ENCODE results near the gene ITCH. TPM values are rescaled to one million over a fixed set of nuclear protein-coding genes. Genes with fewer than 3 reads are reported as not detected.
A peak's percentile ranks its signal among the peaks of the same experiment; 100 is the strongest.

ITCH gene
- total and polyA plus RNA-seq, 9 of the 15 experiments (the other 6 are each of a cell fraction or from before 2014, with no cell fraction given) = 7.5 to 53.0 (median 22.9) TPM

- TF ChIP-seq THRA (IDR thresholded peaks at IDR 0.05) (no peak), HNRNPLL (IDR thresholded peaks at IDR 0.05; ENCODE audit: low read depth, low read length, poor library complexity, severe bottlenecking) (no peak), ZNF263 (CRISPR knock-in tag; IDR thresholded peaks at IDR 0.05; ENCODE audit: borderline replicate concordance) (0 out of 2 replicates have a peak, but pooled peaks have one; percentile 24), PKNOX1 (IDR thresholded peaks at IDR 0.05) (peak; percentile 27; the same call in 1 of the 2 replicates), SMC3 (conservative IDR thresholded peaks at IDR 0.05; ENCODE audit: insufficient read depth, low read depth, low read length) (0 out of 2 replicates have a peak, but pooled peaks have one; percentile 26)
Measured at GRCh38 chr20:34536798-34537394, 173.8 kb downstream of the ITCH start (continued).

DNA sequence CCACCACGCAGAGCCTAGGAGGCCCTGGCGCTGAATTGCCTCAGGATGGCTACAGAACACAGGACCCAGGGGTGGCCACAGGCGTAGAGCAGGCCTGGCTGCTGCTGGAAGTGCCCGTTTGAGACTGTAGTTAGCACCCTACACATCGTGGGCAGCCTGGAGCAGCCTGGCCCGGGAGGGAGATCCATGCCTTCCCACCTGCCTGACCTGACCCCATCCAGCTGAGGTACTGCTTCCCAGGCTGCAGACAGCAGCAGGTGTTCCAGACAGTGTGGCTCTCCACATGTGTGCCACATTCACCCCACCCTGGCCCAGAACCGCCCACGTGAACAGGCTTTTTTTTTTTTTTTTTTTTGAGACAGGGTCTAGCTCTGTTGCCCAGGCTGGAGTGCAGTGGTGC is 174.6 kb downstream of the ITCH start:
- Histone ChIP-seq H3K9me1 (ENCODE audit: control insufficient read depth, insufficient read depth, low read length) (no peaks in the 10 kb centered on the region), H3K4me2 (ENCODE audit: insufficient read depth, low read length) (no peak overlapping the region), H3K79me2 (ENCODE audit: control insufficient read depth, insufficient read depth, low read length) (no peaks in the 10 kb centered on the region), H3K27me3 (ENCODE audit: control insufficient read depth in 2 of 2, insufficient read depth in 2 of 2, low read length in 2 of 2) (no peaks in the 10 kb centered on the region), H2AFZ (ENCODE audit: low read depth, low read length) (no peak overlapping the region), H3K36me3 (ENCODE audit: control insufficient read depth, insufficient read depth, low read length) (peaks cover 65% of the 10 kb centered on the region), H3K9ac (ENCODE audit: insufficient read depth in 1 of 2, low read depth in 2 of 2, low read length in 2 of 2) (peak overlapping the region in 1 of 2 experiments; percentile 70; a peak in 1 of 4 replicates), H4K20me1 (replicated peaks; ENCODE audit: control insufficient read depth, insufficient read depth, low read length) (0 out of 2 replicates have a peak, but pooled peaks cover 2% of the 10 kb centered on the region), H3K9me3 (replicated peaks; ENCODE audit: control insufficient read depth, insufficient read depth, low read depth, low read length) (no peaks in the 10 kb centered on the region), H3K4me1 (replicated peaks in 1 of 2; ENCODE audit: control insufficient read depth in 2 of 2, insufficient read depth in 2 of 2, low read length in 2 of 2) (peaks cover 0 to 3% of the 10 kb centered on the region in 2 experiments; a peak in 1 of 5 replicates), H3K4me3 (no peak overlapping the region), H3K27ac (ENCODE audit: extremely low read depth, low read depth, low read length) (no peak overlapping the region)
- intact Hi-C loops (cut with micrococcal nuclease) = loop anchor here (1.0 to 5.0 kb wide), 5 partner anchors 167 to 345 kb away; partner anchors contain the start of gene TP53INP2
- CTCF ChIA-PET (ENCODE audit: low intra/inter-chr PET ratio) = interaction anchor here (0.9 to 1.3 kb wide), 3 partner anchors 167 to 231 kb away, joined by 4 to 5 read pairs (median 4); no protein-coding TSS in a partner anchor
- DNase-seq (ENCODE audit: extremely low read depth in 1 of 4, low spot score in 3 of 4) (no peak), FAIRE-seq (no peak), ATAC-seq (no peak)
- no TSS peak for BruUV-seq (replicated peaks)
- in situ Hi-C loops (cut with MboI) = loop anchor here (10.0 kb wide), 1 partner anchor 167 kb away; the partner anchor contains the start of gene TP53INP2
- no peak for TF ChIP-seq ZKSCAN8 (CRISPR knock-in tag; IDR thresholded peaks at IDR 0.05)
- peak; percentile 31; the same call in 1 of the 2 replicates for TF ChIP-seq POLR2G (IDR thresholded peaks at IDR 0.05; ENCODE audit: low read depth, low read length)
- POLR2A ChIA-PET = interaction anchor here (1.1 to 2.4 kb wide), 2 partner anchors 21 to 235 kb away, joined by 3 to 8 read pairs; partner anchors contain the start of gene DYNLRB1
- 93% methylated on average over 5 of the region's 8 CpGs for WGBS (ENCODE audit: insufficient coverage, low coverage, missing lambda C conversion rate)
